ENCODE results near the gene SCT. TPM values are rescaled to one million over a fixed set of nuclear protein-coding genes. Genes with fewer than 3 reads are reported as not detected.

Gene SCT
- total RNA-seq, 1 donor from 2014 or later: not detected

GRCh38 chr11:611001-611996 lies 15.7 kb downstream of the SCT start:
- DNase-seq (ENCODE audit: low spot score): no peak

GRCh38 chr11:610146-610801 lies 16.7 kb downstream of the SCT start:
- DNase-seq (ENCODE audit: low spot score): no peak

- DNase-seq (ENCODE audit: low spot score): no peak
Observed at GRCh38 chr11:609341-609811, 17.6 kb downstream of the SCT start.

- DNase-seq (ENCODE audit: low spot score): no peak
Observed at GRCh38 chr11:608791-609251, 18.2 kb downstream of the SCT start.

- DNase-seq (ENCODE audit: low spot score): no peak
Observed at GRCh38 chr11:607971-608659, 18.9 kb downstream of the SCT start.

GRCh38 chr11:607020-607780 lies 19.8 kb downstream of the SCT start:
- no peak for DNase-seq (ENCODE audit: low spot score)

GRCh38 chr11:606245-606644 lies 20.7 kb downstream of the SCT start:
- no peak for DNase-seq (ENCODE audit: low spot score)

- DNase-seq (ENCODE audit: low spot score): no peak
Observed at GRCh38 chr11:605286-606129, 21.5 kb downstream of the SCT start.

GRCh38 chr11:603154-603553 lies 23.8 kb downstream of the SCT start:
- DNase-seq (ENCODE audit: low spot score): no peak

- DNase-seq (ENCODE audit: low spot score): no peak
Observed at GRCh38 chr11:601573-602245, 25.3 kb downstream of the SCT start.

GRCh38 chr11:598005-598680 lies 28.8 kb downstream of the SCT start:
- no peak for DNase-seq (ENCODE audit: low spot score)

- DNase-seq (ENCODE audit: low spot score): no peak
Observed at GRCh38 chr11:597166-597725, 29.7 kb downstream of the SCT start.

GRCh38 chr11:596374-596773 lies 30.6 kb downstream of the SCT start:
- no peak for DNase-seq (ENCODE audit: low spot score)

GRCh38 chr11:595400-595799 lies 31.6 kb downstream of the SCT start:
- no peak for DNase-seq (ENCODE audit: low spot score)

GRCh38 chr11:593347-593746 lies 33.6 kb downstream of the SCT start:
- DNase-seq (ENCODE audit: low spot score): no peak

- DNase-seq (ENCODE audit: low spot score): no peak
Observed at GRCh38 chr11:592918-593317, 34.1 kb downstream of the SCT start.

GRCh38 chr11:592501-592900 lies 34.5 kb downstream of the SCT start:
- no peak for DNase-seq (ENCODE audit: low spot score)

GRCh38 chr11:590997-591396 lies 36.0 kb downstream of the SCT start:
- no peak for DNase-seq (ENCODE audit: low spot score)

GRCh38 chr11:589798-590197 lies 37.2 kb downstream of the SCT start:
- no peak for DNase-seq (ENCODE audit: low spot score)

All from ureter (tissue), 1 donor.